DMS153 treated with DMSO at 0.1 percent for 48 hours (cell line): ENCODE data around the gene GPR153.

Experiments
- DNase-seq: peaks from one replicate; lab custom pipeline; 2025; ENCODE audit not compliant: unreplicated experiment; lab: John Stamatoyannopoulos, UW

The GPR153 gene

GRCh38 chr1:6249739-6250689 lies 10.9 kb downstream of the GPR153 start:
- no peak for DNase-seq

GRCh38 chr1:6248932-6249738 lies 11.8 kb downstream of the GPR153 start:
- DNase-seq: no peak

GRCh38 chr1:6248161-6248776 lies 12.6 kb downstream of the GPR153 start:
- DNase-seq: no peak

GRCh38 chr1:6247651-6248050 lies 13.2 kb downstream of the GPR153 start:
- no peak for DNase-seq

- DNase-seq: peak; percentile 84
Observed at GRCh38 chr1:6246497-6247467, 14.1 kb downstream of the GPR153 start.

GRCh38 chr1:6245869-6246496 lies 14.9 kb downstream of the GPR153 start:
- DNase-seq: no peak

GRCh38 chr1:6245086-6245868 lies 15.6 kb downstream of the GPR153 start:
- peak; percentile 53 for DNase-seq

- no peak for DNase-seq
Observed at GRCh38 chr1:6244401-6245049, 16.4 kb downstream of the GPR153 start.

GRCh38 chr1:6243993-6244392 lies 16.9 kb downstream of the GPR153 start, which contains the start of gene HES3:
HES3 (plus strand) TSS chr1:6244179; CDS start chr1:6244366, 187 bp downstream.
- no peak for DNase-seq

GRCh38 chr1:6243053-6243834 lies 17.7 kb downstream of the GPR153 start:
- DNase-seq: no peak

GRCh38 chr1:6241887-6242740 lies 18.8 kb downstream of the GPR153 start:
- no peak for DNase-seq

- DNase-seq: no peak
Observed at GRCh38 chr1:6241107-6241886, 19.6 kb downstream of the GPR153 start.

- peak; percentile 50 for DNase-seq
Observed at GRCh38 chr1:6239950-6240768, 20.7 kb downstream of the GPR153 start.

GRCh38 chr1:6239213-6239752 lies 21.6 kb downstream of the GPR153 start:
- DNase-seq: no peak

- no peak for DNase-seq
Observed at GRCh38 chr1:6237093-6237492, 23.8 kb downstream of the GPR153 start.
